Measurements from ENCODE around the gene LAMA5.

The LAMA5 gene

GRCh38 chr20:62369815-62370114 lies 2.7 kb upstream of the LAMA5 start:
- DNase-seq (ENCODE audit: low read depth) = no peak

GRCh38 chr20:62368976-62369814 lies 2.1 kb upstream of the LAMA5 start:
- DNase-seq (ENCODE audit: low read depth) = no peak

- no peak for DNase-seq (ENCODE audit: low read depth)
Measured at GRCh38 chr20:62368392-62368975, 1.4 kb upstream of the LAMA5 start.

DNA sequence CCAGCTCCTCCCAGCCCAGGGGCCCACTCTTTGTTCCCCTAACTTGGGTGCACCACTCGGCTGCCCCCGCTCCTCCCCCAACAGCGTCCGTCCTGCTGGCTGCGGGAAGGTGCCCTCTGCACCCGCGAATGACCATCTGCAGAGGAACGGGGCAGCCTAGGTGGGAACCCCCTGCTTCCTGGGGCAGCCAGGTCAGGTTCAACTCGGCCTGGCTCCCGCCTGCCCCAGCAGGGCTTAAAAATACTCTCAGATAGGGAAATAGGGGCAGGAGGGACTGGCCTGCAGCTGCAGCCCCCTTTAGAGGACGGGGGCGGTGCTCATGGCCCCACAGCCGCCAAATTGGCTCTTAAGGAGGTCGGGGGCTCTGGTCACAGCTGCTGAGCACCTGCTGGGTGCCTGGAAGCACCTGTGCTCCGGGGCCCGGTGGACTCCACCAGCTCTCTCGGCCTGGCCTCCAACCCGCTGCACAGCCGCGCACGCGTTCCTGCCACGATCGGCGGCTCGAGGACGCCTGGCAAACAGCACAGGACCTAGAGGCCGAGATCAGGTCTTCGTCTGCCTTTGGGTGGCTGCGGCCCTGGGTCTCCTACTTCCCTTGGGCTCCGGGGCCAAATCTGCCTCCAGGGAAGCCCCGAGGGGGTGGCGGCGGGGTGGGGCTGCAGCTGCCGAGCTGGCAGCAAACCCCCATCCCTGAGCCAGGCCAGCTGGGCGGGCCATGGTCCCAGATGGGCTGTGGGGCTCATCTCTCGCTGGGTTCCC lies 700 bp upstream of the LAMA5 start:
- DNase-seq (ENCODE audit: low read depth) = no peak

GRCh38 chr20:62366370-62367135 lies 559 bp downstream of the LAMA5 start:
- no peak for DNase-seq (ENCODE audit: low read depth)

- no peak for DNase-seq (ENCODE audit: low read depth)
Measured at GRCh38 chr20:62365814-62366369, 1.2 kb downstream of the LAMA5 start.

- no peak for DNase-seq (ENCODE audit: low read depth)
Measured at GRCh38 chr20:62364911-62365736, 2.0 kb downstream of the LAMA5 start.

DNA sequence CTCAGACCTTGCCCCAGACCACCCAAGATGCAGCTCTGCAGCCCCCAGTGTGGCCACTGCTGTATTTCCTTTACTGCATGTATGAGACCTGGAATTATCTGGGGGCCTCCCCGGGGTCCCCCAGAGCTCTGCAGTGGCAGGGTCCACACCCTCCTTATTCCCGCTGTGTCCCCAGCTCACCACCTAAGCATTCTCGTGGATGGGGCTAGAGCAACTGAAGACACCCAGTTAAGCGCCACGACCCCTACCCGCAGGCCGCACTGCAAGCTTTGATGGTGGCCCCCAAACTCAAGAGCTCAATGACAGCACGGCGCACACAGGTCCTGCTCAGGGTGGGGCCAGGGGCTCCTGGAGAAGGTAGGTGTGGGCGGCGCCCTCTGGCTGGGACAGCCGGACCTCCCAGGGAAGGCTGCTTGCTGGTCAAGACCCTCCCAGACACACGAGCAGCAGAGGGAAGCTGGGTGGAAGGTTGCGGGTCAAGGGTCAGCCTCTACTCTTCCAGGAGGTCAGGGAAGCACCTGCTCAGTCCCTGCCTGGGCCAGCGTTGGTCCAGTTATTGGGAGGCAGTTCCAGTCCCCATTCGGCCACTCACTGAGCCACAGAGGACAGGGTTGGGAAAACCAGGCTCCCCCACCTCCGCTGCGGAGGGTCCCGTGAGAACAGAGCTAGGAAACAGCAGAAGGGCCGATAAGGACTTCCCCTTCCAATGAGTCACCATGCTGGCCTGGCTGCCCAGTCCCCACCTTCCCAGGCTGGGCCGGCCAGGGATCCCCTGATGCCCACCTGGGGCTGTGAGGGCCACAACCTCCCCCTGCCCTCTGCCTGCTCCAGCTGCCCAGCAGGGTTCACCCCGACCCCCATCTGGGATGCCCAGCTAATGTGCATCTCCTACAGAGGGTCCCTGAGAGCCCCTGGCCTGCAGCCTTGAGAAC lies 2.9 kb downstream of the LAMA5 start:
- no peak for DNase-seq (ENCODE audit: low read depth)

- no peak for DNase-seq (ENCODE audit: low read depth)
Measured at GRCh38 chr20:62362991-62363919, 3.9 kb downstream of the LAMA5 start.

DNA sequence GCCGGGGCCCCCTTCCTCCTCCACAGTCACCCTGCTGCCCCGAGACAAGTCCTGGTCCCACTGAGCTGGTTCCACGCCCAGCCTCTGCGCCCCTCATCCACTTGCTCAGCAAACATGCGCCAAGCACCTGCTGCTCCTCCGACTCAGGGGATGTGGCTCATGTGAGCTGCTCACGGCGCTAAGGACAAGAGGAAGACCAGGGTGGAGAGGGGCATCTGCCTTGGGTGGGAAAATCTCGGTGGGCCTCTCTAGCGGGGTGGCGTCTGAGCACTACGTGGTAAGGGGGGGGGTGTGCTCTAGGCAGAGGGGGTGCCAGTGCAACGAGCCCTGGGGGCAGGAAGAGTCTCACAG lies 4.5 kb downstream of the LAMA5 start:
- no peak for DNase-seq (ENCODE audit: low read depth)

GRCh38 chr20:62361799-62362589 lies 5.1 kb downstream of the LAMA5 start:
- no peak for DNase-seq (ENCODE audit: low read depth)

DNA sequence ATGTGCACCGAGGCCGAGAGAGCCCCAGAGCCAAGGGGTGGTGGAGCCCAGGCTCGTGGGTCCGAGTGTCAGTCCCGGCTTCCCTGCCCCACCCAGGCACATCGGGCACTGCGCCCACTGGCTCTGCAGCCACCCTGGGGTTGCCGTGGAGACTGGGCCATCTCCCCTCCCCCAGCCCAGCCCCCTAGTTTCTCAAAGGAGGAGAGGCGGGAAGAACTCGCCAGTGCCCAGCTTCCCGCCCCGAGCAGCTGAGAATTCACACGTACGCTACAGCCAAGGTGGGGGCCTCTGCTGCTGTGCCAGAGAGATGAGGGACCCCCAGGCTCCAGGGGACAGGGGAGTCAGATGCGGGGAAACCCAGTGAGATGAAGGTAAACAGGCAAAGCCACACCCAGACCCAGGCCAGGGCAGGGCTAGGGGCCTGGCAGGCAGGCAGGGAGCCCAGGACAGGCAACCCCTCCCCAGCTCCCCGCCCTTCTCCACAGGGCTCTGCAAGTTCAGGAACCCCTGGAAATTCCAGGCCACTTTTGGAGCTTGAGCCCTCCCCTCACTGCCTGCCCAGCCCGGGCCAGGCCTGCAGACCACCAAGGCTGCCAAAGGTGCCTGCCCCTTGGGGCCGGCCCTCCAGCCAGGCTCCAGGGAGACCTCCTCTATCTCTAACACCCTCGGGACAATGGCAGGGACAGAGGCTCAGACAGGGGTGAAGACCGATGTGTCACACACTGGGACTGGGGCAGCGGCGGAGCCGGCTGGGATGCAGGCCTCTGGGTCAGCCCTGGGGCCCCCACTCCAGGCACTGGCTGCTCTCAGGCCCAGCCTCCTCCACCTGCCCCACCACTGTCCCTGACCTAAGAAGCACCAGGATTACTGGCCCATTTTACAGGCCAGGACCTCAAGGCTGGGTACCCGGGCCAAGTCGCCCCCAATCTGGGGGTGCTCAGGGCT lies 6.0 kb downstream of the LAMA5 start:
- no peak for DNase-seq (ENCODE audit: low read depth)

DNA sequence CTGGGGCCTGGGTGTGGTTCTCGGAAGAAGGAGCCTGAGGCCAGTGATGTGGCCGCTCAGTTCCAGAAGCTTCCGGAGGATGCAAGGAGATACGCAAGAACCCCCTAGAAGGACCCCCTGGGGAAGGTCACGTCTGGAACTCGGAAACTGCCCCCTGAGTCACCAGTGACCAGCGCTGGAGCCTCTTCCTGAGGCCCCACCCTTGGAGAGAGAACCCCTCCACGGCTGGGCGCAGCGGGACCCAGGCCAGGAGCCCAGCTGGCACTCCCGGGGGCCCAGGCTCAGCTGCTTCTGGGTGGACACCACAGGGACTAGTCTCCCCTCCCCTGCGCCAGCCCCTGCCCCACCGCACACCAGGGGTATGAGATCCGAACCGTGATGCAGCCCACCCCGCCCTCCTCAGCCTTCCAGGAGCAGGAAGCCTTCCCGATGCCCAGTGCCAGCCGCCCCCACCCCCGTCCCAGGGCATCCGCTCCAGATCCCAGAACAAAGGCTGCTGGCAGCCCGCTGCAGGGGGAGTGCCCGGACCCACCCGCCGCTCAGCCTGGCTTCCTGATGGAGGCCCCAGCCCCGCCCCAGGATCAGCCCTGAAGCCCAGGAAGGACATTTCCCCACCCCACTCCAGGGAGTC lies 7.5 kb downstream of the LAMA5 start:
- DNase-seq (ENCODE audit: low read depth) = no peak

GRCh38 chr20:62359043-62359490 lies 8.0 kb downstream of the LAMA5 start:
- no peak for DNase-seq (ENCODE audit: low read depth)

GRCh38 chr20:62358171-62359042 lies 8.7 kb downstream of the LAMA5 start:
- no peak for DNase-seq (ENCODE audit: low read depth)

DNA sequence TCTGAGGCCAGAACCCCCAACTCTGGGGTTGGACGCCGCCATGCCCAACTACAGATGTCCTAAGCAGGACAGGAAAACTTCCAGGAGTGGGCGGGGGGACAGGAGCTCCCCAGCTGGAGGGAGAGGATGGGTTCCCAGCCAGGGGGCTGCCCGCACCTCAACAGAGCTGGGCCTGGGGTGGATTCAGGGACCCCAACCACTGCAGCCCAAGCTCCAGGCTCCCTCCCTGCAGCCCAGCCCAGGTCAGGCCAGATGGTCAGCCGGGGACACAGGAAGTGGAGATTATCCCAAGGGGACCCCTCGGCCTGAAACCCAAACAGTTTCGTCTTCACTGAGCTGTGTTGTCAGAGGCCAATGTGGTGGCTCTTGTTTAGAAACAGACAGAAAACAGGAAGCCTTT lies 9.4 kb downstream of the LAMA5 start:
- no peak for DNase-seq (ENCODE audit: low read depth)

Measured in activated T-cell treated with anti-CD3 and anti-CD28 coated beads for 48 hours (primary cell).